Tibial nerve (tissue), 4 donors: ENCODE measurements around the gene PVRIG.
"Not testable (repeated sequence)": the region's sequence is repeated elsewhere in the genome, so short reads cannot be mapped to it uniquely, and the experiment has no call there.

Experiments used
- EP300 ChIP-seq, 2 donors: sonication (generic); formaldehyde crosslinking; IDR thresholded peaks; one replicate each; pipeline ENCODE4 v1.6.1; 2017; ENCODE audit warnings: antibody characterized with exemption in 2 of 2, mild to moderate bottlenecking in 1 of 2
- TF ChIP-seq, protein P1 (sequence below), 5 experiments: fragments of 200-600 bp in 3 of 5; fragments of 450-650 bp in 2 of 5; sonication (generic) in 3 of 5; IDR thresholded peaks; one replicate each; pipeline ENCODE4 v1.5.1; 2016 to 2019; ENCODE audit warnings: antibody characterized with exemption in 5 of 5, mild to moderate bottlenecking in 3 of 5, moderate library complexity in 2 of 5

DNA sequence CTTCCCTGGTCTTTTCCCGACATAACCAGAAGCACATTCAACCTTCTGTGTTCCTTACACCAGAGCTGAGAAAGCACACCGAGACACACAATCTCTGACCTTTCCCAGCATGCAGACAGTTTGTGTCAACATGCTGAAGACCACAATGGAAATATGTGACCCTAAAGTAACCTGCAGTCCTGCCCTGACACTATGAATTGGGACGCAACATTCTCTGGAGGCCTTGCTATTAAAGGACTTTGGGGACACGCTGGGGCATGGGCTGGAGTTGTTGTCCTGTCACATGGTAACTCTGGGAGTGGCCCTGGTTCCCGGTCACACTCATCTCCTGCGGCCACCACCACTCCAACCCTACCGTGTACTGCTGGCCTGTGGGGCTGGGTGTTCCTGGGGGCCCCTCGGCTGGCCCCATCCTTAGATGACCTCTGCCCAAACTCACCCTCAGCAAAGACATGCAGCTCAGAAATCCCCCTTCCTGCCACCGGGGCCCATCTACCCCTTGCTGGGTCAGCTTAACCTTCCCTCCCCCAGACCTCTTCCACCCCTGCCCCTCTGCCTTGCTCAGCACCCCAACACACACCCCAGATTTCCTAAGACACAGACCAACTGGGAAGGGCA is 25.3 kb downstream of the PVRIG start:
- TF ChIP-seq, protein P1, sequence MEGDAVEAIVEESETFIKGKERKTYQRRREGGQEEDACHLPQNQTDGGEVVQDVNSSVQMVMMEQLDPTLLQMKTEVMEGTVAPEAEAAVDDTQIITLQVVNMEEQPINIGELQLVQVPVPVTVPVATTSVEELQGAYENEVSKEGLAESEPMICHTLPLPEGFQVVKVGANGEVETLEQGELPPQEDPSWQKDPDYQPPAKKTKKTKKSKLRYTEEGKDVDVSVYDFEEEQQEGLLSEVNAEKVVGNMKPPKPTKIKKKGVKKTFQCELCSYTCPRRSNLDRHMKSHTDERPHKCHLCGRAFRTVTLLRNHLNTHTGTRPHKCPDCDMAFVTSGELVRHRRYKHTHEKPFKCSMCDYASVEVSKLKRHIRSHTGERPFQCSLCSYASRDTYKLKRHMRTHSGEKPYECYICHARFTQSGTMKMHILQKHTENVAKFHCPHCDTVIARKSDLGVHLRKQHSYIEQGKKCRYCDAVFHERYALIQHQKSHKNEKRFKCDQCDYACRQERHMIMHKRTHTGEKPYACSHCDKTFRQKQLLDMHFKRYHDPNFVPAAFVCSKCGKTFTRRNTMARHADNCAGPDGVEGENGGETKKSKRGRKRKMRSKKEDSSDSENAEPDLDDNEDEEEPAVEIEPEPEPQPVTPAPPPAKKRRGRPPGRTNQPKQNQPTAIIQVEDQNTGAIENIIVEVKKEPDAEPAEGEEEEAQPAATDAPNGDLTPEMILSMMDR (IDR thresholded peaks at IDR 0.05): not testable (repeated sequence)
- not testable (repeated sequence) for TF ChIP-seq EP300 (IDR thresholded peaks at IDR 0.05)
